HG02973 (cell line): ENCODE data around the gene GMPR2.

Source experiments
- ATAC-seq: cut with Tn5 transposase; IDR thresholded peaks from one replicate; pipeline ENCODE4 v1.9.1; 2021; ENCODE audit warnings: moderate library complexity; ENCODE audit not compliant: unreplicated experiment

The GMPR2 gene

DNA sequence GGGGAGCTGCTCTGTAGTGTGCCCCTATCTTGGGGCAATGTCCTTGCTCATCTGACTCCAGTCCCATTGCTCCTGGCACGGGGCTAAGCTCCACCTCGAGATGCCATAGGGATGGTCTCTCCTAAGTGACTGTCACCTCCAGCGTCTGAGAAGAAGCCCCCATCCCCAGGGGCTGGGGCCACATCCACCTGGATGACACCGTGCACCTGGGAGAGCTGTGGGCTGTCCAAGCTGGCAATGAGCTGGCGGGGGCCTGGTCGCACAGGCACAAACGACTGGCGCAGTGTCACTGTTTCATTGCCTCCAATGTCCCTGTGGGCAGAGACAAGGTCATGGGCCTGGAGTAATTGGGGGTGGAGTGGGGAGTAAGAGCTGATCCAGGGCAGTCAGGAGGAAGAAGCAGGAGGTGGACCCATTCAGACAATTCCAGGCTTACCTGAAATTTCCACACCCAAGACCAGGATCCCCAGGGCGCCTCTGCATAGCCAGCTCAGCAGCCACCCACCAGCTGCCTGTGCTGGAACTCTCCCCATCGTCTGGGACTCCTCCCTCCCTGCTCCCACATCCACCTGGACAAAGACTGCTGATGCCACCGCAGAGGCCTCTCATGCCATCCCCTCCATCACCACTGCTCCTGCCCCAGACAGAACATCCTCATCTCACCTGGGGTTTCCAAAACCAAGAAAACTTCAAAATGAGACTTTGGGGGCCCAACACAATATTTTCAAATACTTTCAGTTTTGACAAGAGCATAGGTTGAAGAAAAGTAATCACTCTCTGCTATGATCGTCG, 16.7 kb downstream of the GMPR2 start:
- ATAC-seq = no peak

DNA sequence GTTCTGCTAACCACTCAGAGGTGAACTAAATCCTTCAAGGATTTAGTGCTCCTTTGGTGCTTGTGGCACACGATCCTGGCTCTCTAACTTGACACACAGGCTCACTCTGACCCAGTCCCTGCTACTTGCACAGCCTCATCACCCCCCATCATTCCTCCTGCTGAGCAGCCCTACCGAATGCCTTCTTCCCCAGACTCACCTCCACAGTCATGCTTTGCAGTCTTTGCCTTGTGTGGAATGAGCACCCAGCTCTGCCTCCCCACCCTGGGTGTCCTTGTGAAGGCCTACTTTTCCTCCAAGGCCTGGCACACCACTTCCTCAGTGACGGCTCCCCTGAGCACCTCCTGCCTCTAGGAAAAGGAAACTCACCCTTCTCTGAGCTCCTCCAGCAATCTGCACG, 17.6 kb downstream of the GMPR2 start:
- ATAC-seq = no peak

DNA sequence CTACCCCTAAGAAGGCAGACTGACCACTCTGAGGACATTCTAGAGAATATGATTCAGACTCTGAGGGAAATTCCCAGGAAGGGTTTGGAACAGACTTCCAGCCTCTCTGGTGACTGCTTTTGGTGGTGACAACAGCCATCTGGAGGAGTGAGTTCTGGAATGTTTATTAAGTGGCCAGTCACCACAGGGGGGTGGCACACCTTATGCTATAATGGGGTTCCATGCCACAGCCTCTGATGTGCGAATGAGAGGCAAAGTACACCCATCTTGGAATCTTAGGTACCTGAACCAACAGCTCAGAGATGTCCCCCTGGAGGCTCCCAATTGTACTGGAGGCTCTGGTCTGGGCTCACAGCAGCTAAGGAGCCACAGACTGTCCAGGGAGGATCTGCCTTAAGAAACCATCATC, 19.2 kb downstream of the GMPR2 start:
- no peak for ATAC-seq

DNA sequence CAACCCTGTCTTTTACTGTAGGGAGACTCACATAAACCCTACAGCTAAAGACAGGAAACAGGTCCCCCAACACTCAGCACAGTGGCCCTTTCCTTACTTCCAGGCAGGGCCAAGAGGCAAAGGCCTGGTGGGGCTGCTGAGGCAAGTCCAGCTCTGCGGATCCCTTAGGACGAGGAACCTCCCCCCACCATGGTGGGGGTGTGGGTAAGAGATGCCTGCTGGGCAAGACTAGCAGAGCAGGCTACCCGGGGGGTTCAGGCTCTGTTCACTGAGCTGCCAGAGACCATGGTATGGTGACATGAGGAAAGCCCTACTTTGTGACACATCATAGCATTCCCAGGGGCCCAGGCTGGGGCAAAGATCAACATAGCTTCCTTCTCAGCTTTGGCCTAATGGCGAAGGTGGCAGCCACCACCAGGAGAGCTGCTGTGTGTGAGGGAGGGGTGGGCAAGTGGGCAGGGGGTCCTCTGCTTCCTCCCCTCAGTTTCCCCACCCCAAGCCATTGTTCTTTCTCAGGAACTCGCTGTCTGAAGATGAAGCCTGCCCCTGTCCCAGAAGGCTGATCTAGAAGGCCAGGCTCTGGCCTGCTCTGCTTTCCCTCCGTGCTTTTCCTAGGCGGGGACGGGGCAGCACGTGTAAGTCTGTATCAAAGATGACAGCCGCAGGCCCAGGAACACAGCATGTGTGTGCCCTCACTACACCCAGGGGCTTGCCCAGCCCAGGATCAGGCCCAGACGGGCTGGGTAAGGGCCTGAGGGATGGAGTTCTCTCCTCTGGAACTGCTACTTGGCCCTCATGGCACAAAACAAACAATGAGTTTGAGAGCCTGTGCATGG, 19.8 kb downstream of the GMPR2 start:
- ATAC-seq = no peak

DNA sequence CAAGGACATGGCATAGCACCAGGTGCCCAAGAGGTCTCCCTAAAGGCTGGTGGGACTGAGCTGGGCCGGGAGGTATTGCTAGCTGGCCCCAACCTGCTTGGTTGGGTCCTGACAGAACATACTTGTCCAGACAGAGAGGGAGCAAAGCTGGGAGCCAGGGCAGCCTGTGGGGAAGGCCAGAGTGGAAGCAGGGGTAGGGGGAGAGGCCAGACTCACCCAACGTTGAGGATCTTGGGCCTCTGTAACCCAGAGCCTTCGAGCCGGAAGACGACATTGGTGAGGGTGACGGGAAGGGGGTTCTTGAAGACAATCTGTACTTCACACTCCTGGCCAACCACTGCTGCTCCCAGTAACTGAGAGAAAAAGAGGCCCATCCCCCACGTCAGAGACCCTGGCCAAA, 21.2 kb downstream of the GMPR2 start:
- no peak for ATAC-seq

DNA sequence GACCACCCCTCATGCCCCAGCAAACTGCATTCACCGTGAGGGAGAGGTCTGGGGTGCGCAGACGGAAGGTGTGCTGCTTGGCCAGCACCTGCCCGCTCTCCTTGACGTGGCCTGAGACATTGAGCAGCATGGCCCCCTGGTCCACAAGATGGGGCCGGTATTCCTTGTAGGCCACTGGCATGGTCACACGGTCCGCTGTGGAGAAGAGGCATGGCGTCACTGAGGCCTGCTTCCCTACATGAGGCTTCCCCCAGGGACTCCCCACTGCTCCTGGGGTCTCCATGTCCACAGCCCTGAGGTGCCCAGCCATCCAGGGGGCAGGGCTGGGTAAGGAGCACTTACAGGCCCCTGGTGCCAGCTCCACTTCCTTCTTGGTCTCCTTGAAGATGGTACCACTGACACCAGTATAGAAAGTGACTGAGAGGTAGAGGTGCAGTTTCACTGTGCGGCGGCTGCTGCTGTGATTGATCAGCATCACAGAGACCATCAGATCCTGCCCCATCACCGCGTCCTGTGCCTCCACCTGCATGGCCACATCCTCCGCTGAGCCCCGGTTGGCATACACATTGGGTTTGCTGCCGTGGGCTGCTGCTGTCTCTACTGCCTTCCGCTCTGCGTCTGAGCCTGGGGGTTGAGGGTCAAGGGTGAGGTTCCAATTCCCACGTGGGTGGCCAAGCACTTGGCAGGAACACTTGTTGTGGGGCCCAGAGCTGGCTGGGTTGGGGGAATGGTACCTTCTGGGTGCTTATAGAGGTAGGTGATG, 22.1 kb downstream of the GMPR2 start:
- no peak for ATAC-seq

DNA sequence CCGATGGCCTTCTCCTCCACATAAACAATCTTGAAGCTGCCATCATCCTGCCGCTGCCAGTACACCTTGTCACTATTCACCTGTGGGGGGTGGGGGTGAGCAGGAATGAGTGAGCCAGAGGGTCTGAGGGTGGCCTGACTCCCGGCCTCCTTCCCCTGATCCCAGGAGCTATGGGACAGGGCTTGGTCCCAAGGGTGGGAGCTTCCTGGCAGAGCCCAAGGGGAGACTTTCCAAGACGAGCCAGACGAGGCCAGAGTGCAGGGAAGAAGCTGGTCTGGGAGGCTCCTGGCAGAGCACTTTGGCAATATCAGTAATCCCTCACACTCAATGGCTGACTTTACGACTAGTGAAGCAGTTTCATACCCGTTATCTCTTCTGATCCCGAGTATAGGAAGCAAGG, 22.7 kb downstream of the GMPR2 start:
- ATAC-seq = no peak

DNA sequence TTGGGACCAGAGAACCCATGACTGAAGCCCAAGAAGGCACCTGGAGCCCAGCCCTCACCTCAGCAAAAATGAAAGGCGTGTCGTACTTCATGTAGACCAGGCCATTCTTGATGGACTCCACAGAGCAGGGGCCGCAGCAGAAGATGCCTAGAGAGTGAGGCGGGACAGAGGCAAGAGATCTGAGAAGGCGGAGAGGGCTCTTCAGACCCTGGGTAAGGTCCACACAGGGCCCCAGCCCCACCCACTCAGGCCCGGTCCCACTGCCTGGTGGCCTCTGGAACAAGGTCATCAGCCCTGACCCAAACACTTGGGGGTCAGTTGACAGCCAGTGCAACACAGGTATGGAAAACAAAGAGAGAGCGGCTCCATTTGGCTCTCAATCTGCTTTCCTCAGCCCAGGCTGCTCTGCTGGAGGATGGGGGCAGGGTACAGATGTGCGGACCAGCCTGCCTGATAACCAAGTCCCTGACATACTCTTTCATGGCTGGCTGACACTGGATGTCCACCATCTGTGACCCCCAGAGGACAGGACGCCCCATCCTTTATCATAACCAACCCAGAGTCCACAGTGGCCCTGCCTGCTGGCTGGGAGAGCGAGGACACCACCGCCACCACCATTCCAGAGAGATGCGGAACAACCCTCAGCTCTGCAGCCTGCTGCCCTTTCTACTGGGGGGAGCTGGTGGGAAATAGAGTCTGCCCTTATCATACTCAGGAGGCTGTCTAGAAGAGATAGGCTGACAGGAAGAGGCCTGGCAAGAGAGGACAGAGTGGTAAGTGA, 23.4 kb downstream of the GMPR2 start:
- ATAC-seq = no peak

DNA sequence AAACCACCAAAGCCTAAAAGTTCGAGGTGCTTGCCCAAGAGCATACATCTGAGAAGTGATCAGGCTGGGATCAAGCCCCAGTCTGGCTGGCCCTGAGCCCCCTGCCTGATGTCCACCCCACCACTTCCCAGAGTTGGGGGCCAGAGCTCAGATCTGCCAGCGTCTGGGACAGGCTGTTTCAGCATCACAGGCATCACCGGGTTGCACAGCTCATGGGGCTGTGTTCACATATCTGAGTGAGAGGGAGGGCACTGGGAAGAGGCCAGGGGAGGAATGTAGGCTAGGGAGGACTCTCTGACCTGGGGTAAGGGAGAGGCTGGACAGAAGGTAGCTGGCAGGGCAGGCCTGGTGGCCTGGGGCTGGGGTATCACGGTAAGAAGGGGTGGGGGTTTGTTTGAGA, 24.2 kb downstream of the GMPR2 start:
- ATAC-seq = no peak

DNA sequence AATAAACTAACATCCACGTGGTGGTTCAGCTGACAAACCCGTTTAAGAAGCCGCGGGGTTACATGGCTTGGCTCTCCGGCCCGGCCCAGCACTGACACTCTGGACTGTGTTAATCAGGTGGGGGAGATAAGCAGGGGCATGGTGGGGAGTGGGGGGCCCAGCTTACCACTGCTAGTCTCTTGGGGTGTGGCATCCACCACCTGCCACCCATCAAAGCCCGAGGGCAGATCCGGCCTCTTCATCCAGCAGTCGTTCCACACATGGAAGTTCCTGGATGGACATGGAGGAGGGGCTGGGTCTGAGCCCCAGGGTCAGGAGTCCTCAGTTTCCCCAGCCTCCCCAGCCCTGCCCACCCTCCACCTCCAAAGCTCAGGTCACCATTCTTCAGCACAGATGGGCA, 25.4 kb downstream of the GMPR2 start:
- ATAC-seq = no peak

DNA sequence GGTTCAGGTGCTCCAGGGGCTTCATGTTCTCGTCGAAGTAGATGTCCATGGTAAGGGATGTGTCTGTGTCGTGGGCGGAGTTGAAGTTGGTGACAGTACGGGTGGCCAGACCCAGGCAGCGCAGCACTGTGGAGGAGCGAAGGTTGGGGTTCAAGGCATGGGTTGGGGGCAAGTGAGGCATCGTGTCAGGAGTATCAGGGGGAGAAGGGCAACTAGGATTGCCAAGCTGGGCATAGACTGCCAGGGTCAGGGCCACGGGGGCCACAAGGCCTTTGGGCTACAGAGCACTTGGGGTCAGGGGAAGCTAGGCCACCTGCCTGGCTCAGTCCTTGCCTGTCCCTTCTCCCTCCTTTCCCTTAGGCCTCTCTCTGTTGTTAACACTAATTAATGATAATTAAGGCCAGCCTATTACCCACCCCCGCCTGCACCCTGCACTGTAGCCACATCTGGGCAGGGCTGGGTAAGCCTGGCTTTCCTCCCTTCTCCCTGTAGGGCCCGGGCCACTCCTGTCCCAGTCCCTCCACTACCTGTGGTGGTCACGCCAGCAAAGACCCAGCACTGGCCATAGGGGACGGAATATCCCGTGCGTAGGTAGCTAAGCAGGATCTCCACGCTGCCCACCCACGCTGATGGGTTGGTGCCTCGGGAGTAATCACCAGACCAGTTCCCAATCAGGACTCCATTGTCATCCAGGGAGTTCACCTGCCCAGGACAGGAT, 26.0 kb downstream of the GMPR2 start:
- ATAC-seq = no peak

DNA sequence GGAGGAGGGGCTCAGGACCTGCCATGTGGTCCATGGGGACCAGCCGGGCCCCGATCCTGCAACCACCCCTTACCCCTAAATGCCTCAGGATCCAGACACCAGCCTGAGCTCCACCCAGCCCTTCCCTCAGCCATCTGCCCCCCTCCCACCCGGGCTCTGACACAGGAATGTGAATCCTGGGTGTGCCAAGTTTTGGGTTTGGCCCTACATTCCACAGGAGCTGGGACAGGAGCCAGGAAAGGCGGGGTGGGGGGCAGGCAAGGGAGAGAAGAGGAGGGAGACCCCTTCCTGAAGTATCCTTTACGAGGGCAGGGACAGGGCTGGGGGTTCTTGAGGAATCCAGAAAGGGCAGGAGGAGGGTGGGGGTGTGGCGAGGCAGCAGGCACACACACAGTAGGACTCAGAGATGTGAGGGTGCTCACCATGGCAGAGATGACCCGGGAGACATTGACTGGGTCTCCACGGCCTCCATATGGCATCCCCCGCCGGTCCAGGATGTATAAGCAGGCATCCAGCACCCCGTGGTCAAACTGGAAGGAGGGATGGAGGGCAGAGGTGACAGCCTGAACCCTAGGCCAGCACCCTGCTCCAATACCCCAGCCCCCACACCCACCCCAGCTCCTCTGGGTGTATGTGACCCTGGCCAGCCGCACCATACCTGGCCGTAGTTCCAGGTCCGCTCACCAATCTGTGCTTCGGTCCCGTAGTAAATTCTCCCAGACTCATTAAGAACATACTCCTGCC, 26.7 kb downstream of the GMPR2 start:
- ATAC-seq = no peak

DNA sequence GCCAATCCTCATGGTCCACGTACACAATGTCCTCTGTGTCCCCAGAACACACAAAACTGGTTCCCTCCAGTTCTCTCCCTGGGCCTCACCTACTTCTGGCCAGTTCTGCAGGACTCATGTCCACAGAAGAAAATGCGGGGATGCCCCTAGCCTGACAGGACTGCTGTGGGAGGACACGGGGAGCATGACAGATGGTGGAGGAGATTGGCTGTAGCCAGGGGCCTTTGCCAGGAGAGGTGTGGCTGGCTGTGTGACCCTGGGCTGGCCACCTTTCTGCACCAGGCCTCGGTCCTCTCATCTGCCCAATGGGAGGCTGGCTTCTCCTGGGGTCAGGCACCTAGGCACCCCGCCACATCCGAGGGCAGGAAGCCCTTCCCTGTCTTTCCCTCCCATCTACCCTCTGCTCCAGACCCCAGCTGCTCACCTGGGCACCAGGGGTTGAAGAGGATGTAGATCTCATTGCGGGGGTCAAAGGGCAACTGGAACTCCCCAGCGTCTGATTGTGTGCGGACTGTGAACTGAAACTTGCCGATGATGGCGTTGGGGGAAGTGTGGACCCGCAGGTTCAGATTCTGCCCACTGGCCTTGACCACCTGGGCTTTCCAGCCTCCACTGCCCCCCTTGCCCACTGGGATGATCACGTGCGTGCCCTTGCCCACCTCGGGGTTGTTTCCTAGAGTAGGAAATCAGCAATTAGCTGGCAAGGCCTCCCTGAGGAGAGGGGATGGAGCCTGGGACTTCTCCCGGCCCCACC, 27.5 kb downstream of the GMPR2 start:
- ATAC-seq = no peak

DNA sequence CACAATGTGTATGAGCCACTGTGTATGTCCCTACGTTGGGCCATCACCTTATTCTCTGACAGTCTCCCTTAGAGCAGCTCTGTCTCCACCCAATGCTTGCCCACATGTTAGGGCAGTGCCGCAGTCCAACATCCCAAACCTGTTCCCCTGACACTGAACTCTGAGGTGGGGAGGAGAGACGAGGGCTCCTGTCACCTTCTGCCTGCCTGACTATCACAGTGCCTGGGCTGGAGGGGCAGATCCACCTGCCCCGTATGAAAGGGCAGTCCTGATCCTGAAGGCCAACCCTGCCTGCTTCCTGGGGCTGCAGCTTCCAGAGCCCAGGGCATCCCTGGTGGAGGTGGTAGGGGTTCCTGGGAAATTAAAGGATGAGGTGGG, 28.0 kb downstream of the GMPR2 start:
- ATAC-seq = no peak

DNA sequence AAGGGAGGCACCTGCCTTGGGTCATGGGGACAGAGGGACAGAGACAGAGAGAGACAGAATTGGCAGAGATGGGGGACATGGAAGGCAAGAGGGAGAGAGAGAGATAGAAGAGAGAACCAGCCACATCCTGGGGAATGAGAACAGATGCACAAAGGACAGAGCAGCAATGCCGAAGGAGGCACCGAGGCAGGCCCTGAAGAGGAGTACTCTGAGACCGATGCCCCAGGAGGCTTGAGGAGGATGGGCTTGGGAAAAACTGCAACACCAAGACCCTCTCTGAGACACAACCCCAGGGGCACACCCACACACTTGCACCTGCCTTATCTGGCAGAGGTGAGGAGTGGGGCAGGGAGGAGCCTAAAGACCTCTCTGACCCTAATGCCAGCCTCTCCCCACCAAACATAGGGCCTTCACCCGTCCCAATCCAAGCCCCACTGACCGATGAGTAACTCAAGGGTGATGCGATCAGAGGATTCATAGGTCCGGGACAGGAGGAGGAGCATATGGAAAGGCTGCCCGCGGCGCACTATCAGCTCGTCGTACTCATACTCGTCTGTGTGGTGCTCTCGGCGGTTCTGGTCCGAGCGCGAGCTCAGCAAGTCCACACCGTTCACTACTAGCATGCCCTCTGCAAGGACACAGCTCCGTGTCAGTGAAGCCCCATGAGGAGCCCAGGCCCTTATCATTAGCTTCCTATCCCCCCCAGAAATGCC, 28.7 kb downstream of the GMPR2 start:
- no peak for ATAC-seq

DNA sequence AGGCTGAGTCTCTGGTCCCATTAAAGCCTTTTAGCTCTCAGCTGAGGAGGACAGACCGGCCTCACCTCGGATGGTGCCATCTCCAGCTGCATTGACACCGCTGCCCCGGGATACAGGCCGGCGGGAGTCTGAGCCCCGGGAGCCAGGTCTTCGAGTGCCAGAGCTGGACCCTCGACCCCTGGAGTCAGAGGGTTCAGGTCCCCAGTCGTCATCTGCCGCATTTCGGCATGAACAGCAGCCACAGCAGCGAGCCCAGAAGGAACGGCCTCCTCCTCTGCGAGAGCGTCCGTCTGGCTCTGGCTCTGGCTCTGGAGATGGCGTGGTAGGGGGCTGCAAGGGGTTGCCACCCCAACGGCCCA, 29.2 kb downstream of the GMPR2 start:
- ATAC-seq = no peak

DNA sequence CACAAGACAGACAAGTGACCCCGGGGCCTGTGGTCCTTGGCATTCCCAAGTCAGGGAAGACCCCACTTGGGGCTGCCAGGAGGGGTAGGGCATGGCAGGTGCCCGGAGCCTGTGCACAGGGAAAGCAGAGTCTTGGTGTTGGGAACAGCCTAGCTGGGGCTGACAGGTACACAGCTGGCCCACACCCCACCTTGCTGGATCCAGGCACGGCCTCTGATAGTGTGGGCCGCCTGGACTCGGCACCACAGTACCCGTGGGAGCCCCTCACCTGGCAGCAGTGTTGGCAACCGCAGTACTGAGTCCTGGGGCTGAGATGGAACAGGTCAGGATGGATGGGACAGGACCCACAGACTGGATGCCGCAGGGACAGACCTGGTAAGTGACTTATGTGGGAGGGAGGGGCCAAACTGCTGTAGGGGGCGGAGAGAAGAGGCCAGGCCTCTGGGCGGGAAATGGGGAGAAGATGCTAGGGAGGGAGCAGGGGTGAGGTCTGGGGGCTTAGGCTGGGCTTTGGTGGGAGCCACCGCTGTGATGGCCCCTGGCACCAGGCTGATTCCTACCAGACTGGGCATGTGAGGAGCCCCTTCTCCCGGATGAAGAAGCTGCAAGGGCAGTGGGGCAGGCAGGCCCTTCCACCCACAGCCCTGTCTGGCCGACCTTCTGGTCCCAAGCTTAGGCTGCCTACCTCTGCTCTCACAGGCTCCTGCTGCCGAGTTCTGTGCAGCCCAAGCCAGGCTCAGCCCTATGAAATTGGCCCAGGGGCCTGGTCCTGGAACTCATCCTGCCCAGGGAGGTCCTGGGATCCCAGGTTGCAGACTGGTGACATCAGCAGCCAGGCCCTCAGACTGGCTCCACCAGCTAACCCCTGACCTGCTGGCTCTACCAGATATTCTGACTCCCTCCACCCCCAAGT, 30.3 kb downstream of the GMPR2 start, which contains the start of gene TGM1:
Gene TGM1, minus strand, starts transcription at position 357 of the 913 bp plus-strand sequence. CDS start 825 bp downstream, outside the sequence.
- ATAC-seq = no peak
